ENCODE data around the gene ADIPOR1.
"Not testable (repeated sequence)": the region's sequence is repeated elsewhere in the genome, so short reads cannot be mapped to it uniquely, and the experiment has no call there.

ADIPOR1 gene

GRCh38 chr1:202957733-202958543 lies at the start of gene ADIPOR1:
Gene ADIPOR1, minus strand, starts transcription at chr1:202958312. Its CDS starts 7,242 bp downstream, at chr1:202951070.
- peak; percentile 94 for DNase-seq

- peak; percentile 97 for DNase-seq
Observed at GRCh38 chr1:203006948-203007871, 49.1 kb upstream of the ADIPOR1 start, which contains the start of gene TMEM183A. Gene TMEM183A, plus strand, starts transcription at chr1:203007374. Its CDS starts 92 bp downstream, at chr1:203007466.

- DNase-seq, result not testable (repeated sequence)
Observed at GRCh38 chr1:203005395-203006142, 47.5 kb upstream of the ADIPOR1 start.

- DNase-seq, result no peak
Observed at GRCh38 chr1:203002951-203003350, 44.8 kb upstream of the ADIPOR1 start.

GRCh38 chr1:203001986-203002385 lies 43.9 kb upstream of the ADIPOR1 start:
- DNase-seq, result no peak

- DNase-seq, result no peak
Observed at GRCh38 chr1:203000217-203000944, 42.3 kb upstream of the ADIPOR1 start.

- peak; percentile 73 for DNase-seq
Observed at GRCh38 chr1:202998836-202999750, 41.0 kb upstream of the ADIPOR1 start.

- no peak for DNase-seq
Observed at GRCh38 chr1:202994756-202995155, 36.6 kb upstream of the ADIPOR1 start.

GRCh38 chr1:202991112-202991511 lies 33.0 kb upstream of the ADIPOR1 start:
- no peak for DNase-seq

GRCh38 chr1:202989879-202990278 lies 31.8 kb upstream of the ADIPOR1 start:
- no peak for DNase-seq

- DNase-seq, result no peak
Observed at GRCh38 chr1:202987922-202988583, 29.9 kb upstream of the ADIPOR1 start.

- no peak for DNase-seq
Observed at GRCh38 chr1:202987255-202987654, 29.1 kb upstream of the ADIPOR1 start.

- not testable (repeated sequence) for DNase-seq
Observed at GRCh38 chr1:202986120-202986519, 28.0 kb upstream of the ADIPOR1 start.

- no peak for DNase-seq
Observed at GRCh38 chr1:202982715-202983430, 24.8 kb upstream of the ADIPOR1 start.

- no peak for DNase-seq
Observed at GRCh38 chr1:202981939-202982338, 23.8 kb upstream of the ADIPOR1 start.

- no peak for DNase-seq
Observed at GRCh38 chr1:202979459-202979858, 21.3 kb upstream of the ADIPOR1 start.

GRCh38 chr1:202976633-202977032 lies 18.5 kb upstream of the ADIPOR1 start:
- DNase-seq, result no peak

GRCh38 chr1:202974856-202975255 lies 16.7 kb upstream of the ADIPOR1 start:
- DNase-seq, result no peak

GRCh38 chr1:202972046-202972445 lies 13.9 kb upstream of the ADIPOR1 start:
- no peak for DNase-seq

- DNase-seq, result peak; percentile 54
Observed at GRCh38 chr1:202968895-202969295, 10.8 kb upstream of the ADIPOR1 start.

Measured in activated CD4-positive, alpha-beta T cell treated with anti-CD3 and anti-CD28 coated beads for 48 hours (primary cell).